ENCODE results near the gene AP3S2. TPM values are rescaled to one million over a fixed set of nuclear protein-coding genes. Genes with fewer than 3 reads are reported as not detected.
"Not testable (repeated sequence)": the region's sequence is repeated elsewhere in the genome, so short reads cannot be mapped to it uniquely, and the experiment has no call there.

Gene AP3S2
- total and polyA plus RNA-seq, 2 experiments from 2014 or later: 31.0 to 50.2 TPM

DNA sequence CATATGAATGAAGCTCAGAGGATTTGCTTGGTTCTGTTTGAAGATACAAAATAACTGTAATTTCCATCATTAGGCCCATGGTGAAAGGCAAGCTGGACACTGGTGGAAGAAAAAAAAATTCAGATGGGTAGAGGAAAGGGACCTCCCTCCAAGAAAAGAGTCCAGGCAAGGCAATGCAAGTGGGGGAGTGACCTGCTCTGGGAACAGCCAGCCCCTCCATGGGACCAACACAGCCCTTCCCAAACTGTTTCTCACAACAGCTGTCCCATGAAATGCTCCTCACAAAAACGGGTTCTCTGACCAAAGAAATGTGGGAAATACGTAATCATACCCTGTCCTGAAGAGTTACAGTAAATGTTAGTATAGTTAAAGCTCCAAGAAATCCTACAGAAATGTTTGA, 4.4 kb upstream of the AP3S2 start:
- H3K36me3 ChIP-seq: peaks cover 4% of the 10 kb centered on the region
- H3K27ac ChIP-seq: no peak overlapping the region
- H3K9me3 ChIP-seq (ENCODE audit: low read depth): no peaks in the 10 kb centered on the region
- no peaks in the 10 kb centered on the region for H3K4me1 ChIP-seq (ENCODE audit: low read depth)
- DNase-seq (ENCODE audit: low read depth in 1 of 2, low spot score in 1 of 2): no peak
- TF ChIP-seq CTCF (IDR thresholded peaks at IDR 0.05; ENCODE audit: low read depth, low read length): no peak
- no peak overlapping the region for H3K4me3 ChIP-seq
- no peaks in the 10 kb centered on the region for H3K27me3 ChIP-seq

DNA sequence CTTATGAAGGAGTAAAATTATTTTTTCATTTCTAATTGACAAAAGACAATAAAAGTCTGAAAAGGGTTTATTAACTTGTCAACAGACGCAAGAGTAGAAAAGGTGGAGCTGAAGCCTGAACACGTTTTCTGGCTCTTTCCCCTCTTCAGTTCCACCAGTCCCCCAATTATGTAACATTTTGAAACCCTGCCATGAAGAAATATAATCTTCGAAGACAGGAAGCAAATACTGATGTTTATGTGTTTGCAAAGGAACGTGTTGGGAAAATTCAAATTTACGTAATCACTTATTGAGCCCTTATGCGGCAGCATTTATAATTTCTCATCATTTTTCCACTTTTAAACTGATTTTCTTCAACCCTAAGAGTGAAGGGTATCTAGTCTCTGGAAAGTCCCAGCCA, 767 bp downstream of the AP3S2 start:
- peak overlapping the region; percentile 91 for H3K27ac ChIP-seq
- no peak for TF ChIP-seq CTCF (IDR thresholded peaks at IDR 0.05; ENCODE audit: low read depth, low read length)
- peak overlapping the region; percentile 86 for H3K4me3 ChIP-seq
- no peaks in the 10 kb centered on the region for H3K27me3 ChIP-seq
- peaks cover 10% of the 10 kb centered on the region for H3K36me3 ChIP-seq
- no peaks in the 10 kb centered on the region for H3K9me3 ChIP-seq (ENCODE audit: low read depth)
- peaks cover 4% of the 10 kb centered on the region for H3K4me1 ChIP-seq (ENCODE audit: low read depth)
- DNase-seq (ENCODE audit: low read depth in 1 of 2, low spot score in 1 of 2): peak in 1 of 2 donors; percentile 47

- peak; percentile 62 for TF ChIP-seq CTCF (IDR thresholded peaks at IDR 0.05; ENCODE audit: low read depth, low read length)
- Histone ChIP-seq H3K27ac (no peak overlapping the region), H3K36me3 (peaks cover 31% of the 10 kb centered on the region), H3K9me3 (ENCODE audit: low read depth) (no peaks in the 10 kb centered on the region), H3K4me3 (no peak overlapping the region), H3K4me1 (ENCODE audit: low read depth) (peaks cover 4% of the 10 kb centered on the region), H3K27me3 (no peaks in the 10 kb centered on the region)
- DNase-seq (ENCODE audit: low read depth in 1 of 2, low spot score in 1 of 2): peak; percentile 14 to 74
Observed at GRCh38 chr15:89888214-89888804, 5.5 kb downstream of the AP3S2 start.

DNA sequence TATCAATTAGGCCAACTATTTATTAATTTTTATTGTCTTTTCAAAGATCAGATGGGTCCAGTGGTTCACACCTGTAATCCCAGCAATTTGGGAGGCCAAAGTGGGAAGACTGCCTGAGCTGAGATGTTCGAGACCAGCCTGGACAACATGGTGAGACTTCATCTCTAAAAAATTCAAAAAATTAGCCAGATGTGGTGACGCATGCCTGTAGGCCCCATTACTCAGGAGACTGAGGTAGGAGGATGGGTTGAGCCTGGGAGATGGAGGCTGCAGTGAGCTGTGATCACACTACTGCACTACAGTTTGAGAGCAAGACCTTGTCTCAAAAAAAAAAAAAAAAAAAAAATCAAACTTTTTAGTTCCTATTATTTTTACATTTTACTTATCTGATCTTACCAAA, 8.2 kb downstream of the AP3S2 start:
- Histone ChIP-seq H3K36me3 (peaks cover 31% of the 10 kb centered on the region), H3K27ac (no peak overlapping the region), H3K4me1 (ENCODE audit: low read depth) (no peaks in the 10 kb centered on the region), H3K4me3 (no peak overlapping the region), H3K9me3 (ENCODE audit: low read depth) (no peaks in the 10 kb centered on the region), H3K27me3 (no peaks in the 10 kb centered on the region)
- no peak for DNase-seq (ENCODE audit: low read depth in 1 of 2, low spot score in 1 of 2)
- TF ChIP-seq CTCF (IDR thresholded peaks at IDR 0.05; ENCODE audit: low read depth, low read length): no peak

DNA sequence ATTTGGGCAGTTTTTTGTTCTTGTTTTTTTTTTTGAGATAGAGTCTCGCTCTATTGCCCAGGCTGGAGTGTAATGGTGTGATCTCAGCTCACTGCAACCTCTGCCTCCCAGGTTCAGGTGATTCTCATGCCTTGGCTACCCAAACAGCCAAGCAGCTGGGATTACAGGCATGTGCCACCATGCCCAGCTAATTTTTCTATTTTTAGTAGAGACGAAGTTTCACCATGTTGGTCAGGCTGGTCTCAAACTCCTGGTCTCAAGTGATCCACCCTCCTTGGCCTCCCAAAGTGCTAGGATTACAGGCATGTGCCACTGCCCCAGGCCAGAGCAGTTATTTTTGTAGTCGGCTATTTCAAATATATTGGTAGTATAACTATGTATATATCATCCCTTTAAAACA, 8.6 kb downstream of the AP3S2 start:
- not testable (repeated sequence) for H3K27ac ChIP-seq; H3K4me3 ChIP-seq; H3K27me3 ChIP-seq; H3K4me1 ChIP-seq (ENCODE audit: low read depth); H3K9me3 ChIP-seq (ENCODE audit: low read depth); DNase-seq (ENCODE audit: low read depth in 1 of 2, low spot score in 1 of 2)
- peaks cover 31% of the 10 kb centered on the region for H3K36me3 ChIP-seq

GRCh38 chr15:89883518-89883917, 10.3 kb downstream of the AP3S2 start:
- Histone ChIP-seq H3K36me3 (peaks cover 27% of the 10 kb centered on the region), H3K9me3 (ENCODE audit: low read depth) (no peaks in the 10 kb centered on the region), H3K27me3 (no peaks in the 10 kb centered on the region), H3K27ac (no peak overlapping the region), H3K4me3 (no peak overlapping the region), H3K4me1 (ENCODE audit: low read depth) (no peaks in the 10 kb centered on the region)
- TF ChIP-seq CTCF (IDR thresholded peaks at IDR 0.05; ENCODE audit: low read depth, low read length): no peak
- DNase-seq (ENCODE audit: low read depth in 1 of 2, low spot score in 1 of 2): no peak

Data from cardiac muscle cell (in vitro differentiated cells and primary cell).